WTC11 (cell line): ENCODE measurements around the gene PTPMT1. TPM values are rescaled to one million over a fixed set of nuclear protein-coding genes. Genes with fewer than 3 reads are reported as not detected.

Experiments used
- ARID4B ChIP-seq: sonication (generic); formaldehyde crosslinking; IDR thresholded peaks from 2 replicates; pipeline ENCODE4 v1.8.0; 2023; ENCODE audit warnings: missing genetic modification reagents, mild to moderate bottlenecking, borderline replicate concordance
- ATF1 ChIP-seq: sonication (generic); formaldehyde crosslinking; IDR thresholded peaks from 2 replicates; pipeline ENCODE4 v1.8.1; 2023; ENCODE audit warnings: mild to moderate bottlenecking, moderate library complexity, missing genetic modification reagents
- CBFB ChIP-seq: sonication (generic); formaldehyde crosslinking; IDR thresholded peaks from 2 replicates; pipeline ENCODE4 v1.8.1; 2022; ENCODE audit warnings: mild to moderate bottlenecking, low read depth, missing genetic modification reagents
- CREB1 ChIP-seq: sonication (generic); formaldehyde crosslinking; IDR thresholded peaks from 2 replicates; pipeline ENCODE4 v1.8.0; 2023; ENCODE audit warnings: mild to moderate bottlenecking, missing genetic modification reagents
- ELF4 ChIP-seq: sonication (generic); formaldehyde crosslinking; IDR thresholded peaks from 2 replicates; pipeline ENCODE4 v1.8.1; 2022; ENCODE audit warnings: low read depth, mild to moderate bottlenecking, moderate library complexity, missing genetic modification reagents
- EMX1 ChIP-seq: fragments of 250-450 bp; sonication (Bioruptor Pico); IDR thresholded peaks from 2 replicates; pipeline ENCODE4 v1.8.0; 2021; ENCODE audit warnings: mild to moderate bottlenecking
- ESRRA ChIP-seq: sonication (generic); formaldehyde crosslinking; IDR thresholded peaks from 2 replicates; pipeline ENCODE4 v1.8.1; 2022; ENCODE audit warnings: mild to moderate bottlenecking, missing genetic modification reagents, borderline replicate concordance
- FOXK1 ChIP-seq: sonication (generic); formaldehyde crosslinking; IDR thresholded peaks from 2 replicates; pipeline ENCODE4 v1.8.0; 2022; ENCODE audit warnings: mild to moderate bottlenecking, moderate library complexity, missing genetic modification reagents
- FOXP1 ChIP-seq: sonication (generic); formaldehyde crosslinking; IDR thresholded peaks from 2 replicates; pipeline ENCODE4 v1.8.0; 2022; ENCODE audit warnings: missing genetic modification reagents, mild to moderate bottlenecking, moderate library complexity, borderline replicate concordance
- GABPB1 ChIP-seq: sonication (generic); formaldehyde crosslinking; IDR thresholded peaks from 2 replicates; pipeline ENCODE4 v1.8.1; 2023; ENCODE audit warnings: mild to moderate bottlenecking, missing genetic modification reagents
- JUN ChIP-seq: sonication (generic); formaldehyde crosslinking; IDR thresholded peaks from 2 replicates; pipeline ENCODE4 v1.8.0; 2023; ENCODE audit warnings: mild to moderate bottlenecking, missing genetic modification reagents
- NFE2L1 ChIP-seq: sonication (generic); formaldehyde crosslinking; IDR thresholded peaks from 2 replicates; pipeline ENCODE4 v1.8.1; 2023; ENCODE audit warnings: missing genetic modification reagents
- NR1H2 ChIP-seq: sonication (generic); formaldehyde crosslinking; IDR thresholded peaks from 2 replicates; pipeline ENCODE4 v1.9.0; 2021; ENCODE audit warnings: mild to moderate bottlenecking, moderate library complexity, missing genetic modification reagents
- NR2C2 ChIP-seq: sonication (generic); formaldehyde crosslinking; IDR thresholded peaks from 2 replicates; pipeline ENCODE4 v1.8.0; 2022; ENCODE audit warnings: mild to moderate bottlenecking, missing genetic modification reagents
- PRRX2 ChIP-seq: fragments of 250-450 bp; sonication (Bioruptor Pico); IDR thresholded peaks from 2 replicates; pipeline ENCODE4 v1.8.0; 2021; ENCODE audit warnings: mild to moderate bottlenecking
- TCF7 ChIP-seq: sonication (generic); formaldehyde crosslinking; IDR thresholded peaks from 2 replicates; pipeline ENCODE4 v1.8.0; 2022; ENCODE audit warnings: mild to moderate bottlenecking, low read depth, missing genetic modification reagents, moderate library complexity
- TEAD1 ChIP-seq: sonication (generic); formaldehyde crosslinking; IDR thresholded peaks from 2 replicates; pipeline ENCODE4 v1.8.0; 2022; ENCODE audit warnings: mild to moderate bottlenecking, missing genetic modification reagents
- TEAD4 ChIP-seq: sonication (generic); formaldehyde crosslinking; IDR thresholded peaks from 2 replicates; pipeline ENCODE4 v1.8.0; 2022; ENCODE audit warnings: mild to moderate bottlenecking, missing genetic modification reagents
- USF1 ChIP-seq: sonication (generic); formaldehyde crosslinking; IDR thresholded peaks from 2 replicates; pipeline ENCODE4 v1.8.0; 2022; ENCODE audit warnings: mild to moderate bottlenecking, missing genetic modification reagents
- ZNF232 ChIP-seq: sonication (generic); formaldehyde crosslinking; IDR thresholded peaks from 2 replicates; pipeline ENCODE4 v1.8.0; 2022; ENCODE audit warnings: mild to moderate bottlenecking, missing genetic modification reagents
- ZNF281 ChIP-seq: sonication (generic); formaldehyde crosslinking; IDR thresholded peaks from 2 replicates; pipeline ENCODE4 v1.8.0; 2023; ENCODE audit warnings: mild to moderate bottlenecking, missing genetic modification reagents
- ZNF317 ChIP-seq: sonication (generic); formaldehyde crosslinking; IDR thresholded peaks from 2 replicates; pipeline ENCODE4 v1.8.1; 2023; ENCODE audit warnings: low read depth, mild to moderate bottlenecking, moderate library complexity, missing genetic modification reagents, borderline replicate concordance
- ZNF532 ChIP-seq: fragments of 250-450 bp; sonication (Bioruptor Pico); IDR thresholded peaks from 2 replicates; pipeline ENCODE4 v1.9.0; 2021; ENCODE audit warnings: mild to moderate bottlenecking, borderline replicate concordance
- total RNA-seq: library from RNA; stranded (reverse); gene quantifications from 3 replicates; pipeline ENCODE4 v1.2.3, GENCODE V29; 2021
- TF ChIP-seq, protein P1 (sequence below): fragments of 250-450 bp; sonication (Bioruptor Pico); IDR thresholded peaks from 2 replicates; pipeline ENCODE4 v1.9.0; 2021; ENCODE audit warnings: mild to moderate bottlenecking
- TF ChIP-seq, protein P2 (sequence below): sonication (generic); formaldehyde crosslinking; IDR thresholded peaks from 2 replicates; pipeline ENCODE4 v1.8.0; 2022; ENCODE audit warnings: mild to moderate bottlenecking, missing genetic modification reagents

Gene PTPMT1
- total RNA-seq, 1 experiment from 2014 or later: 49.5 TPM

DNA sequence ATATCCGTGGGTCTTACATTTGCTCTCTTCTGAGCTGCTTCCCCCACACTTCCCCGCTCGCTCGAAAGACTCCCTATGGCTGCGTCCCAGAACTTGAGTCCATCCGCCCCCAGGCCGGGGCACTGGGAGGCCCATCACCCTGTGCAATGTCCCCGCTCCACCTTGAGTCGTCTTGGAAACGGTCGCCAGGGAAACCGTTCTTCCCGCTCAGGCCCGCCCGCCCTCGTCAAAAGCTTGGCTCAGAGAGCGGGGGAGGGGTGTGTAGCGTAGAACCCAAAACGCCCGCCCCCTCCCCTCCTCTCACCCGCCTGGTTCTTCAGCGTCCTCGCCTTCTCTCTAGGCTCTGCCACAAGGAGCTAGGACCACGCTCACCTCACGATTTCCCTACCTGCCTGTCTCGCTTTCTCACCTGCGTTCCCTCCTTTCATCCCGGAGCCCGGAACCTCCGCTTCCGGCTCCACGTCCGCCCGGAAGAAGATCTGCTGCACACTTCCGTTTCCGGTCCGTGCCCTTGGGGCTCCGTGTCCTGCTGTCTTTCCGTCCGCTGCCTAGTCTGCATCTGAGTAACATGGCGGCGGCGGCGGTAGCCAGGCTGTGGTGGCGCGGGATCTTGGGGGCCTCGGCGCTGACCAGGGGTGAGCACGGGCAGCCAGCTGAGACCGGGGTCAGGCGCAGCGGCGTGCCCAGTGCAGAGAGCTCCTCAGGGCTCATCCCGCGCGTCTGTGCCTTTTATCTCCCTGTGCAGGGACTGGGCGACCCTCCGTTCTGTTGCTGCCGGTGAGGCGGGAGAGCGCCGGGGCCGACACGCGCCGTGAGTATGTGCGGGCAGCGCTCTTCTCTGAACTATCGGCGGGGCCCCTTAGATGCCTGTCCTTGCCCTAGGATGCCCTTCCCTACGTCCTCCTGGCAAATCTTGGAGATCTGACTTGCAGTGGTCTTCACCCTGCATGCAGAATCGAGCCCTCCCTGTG, 13.4 kb downstream of the PTPMT1 start, which contains the start of the genes KBTBD4 and NDUFS3 (continued):
- peak; percentile 90 for TF ChIP-seq ARID4B (CRISPR knock-in tag)
- TF ChIP-seq FOXK1 (CRISPR knock-in tag): peak; percentile 97
- TF ChIP-seq, protein P1, sequence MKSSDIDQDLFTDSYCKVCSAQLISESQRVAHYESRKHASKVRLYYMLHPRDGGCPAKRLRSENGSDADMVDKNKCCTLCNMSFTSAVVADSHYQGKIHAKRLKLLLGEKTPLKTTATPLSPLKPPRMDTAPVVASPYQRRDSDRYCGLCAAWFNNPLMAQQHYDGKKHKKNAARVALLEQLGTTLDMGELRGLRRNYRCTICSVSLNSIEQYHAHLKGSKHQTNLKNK (CRISPR knock-in tag): peak; percentile 85; the same call in 1 of the 2 replicates
- TF ChIP-seq, protein P2, sequence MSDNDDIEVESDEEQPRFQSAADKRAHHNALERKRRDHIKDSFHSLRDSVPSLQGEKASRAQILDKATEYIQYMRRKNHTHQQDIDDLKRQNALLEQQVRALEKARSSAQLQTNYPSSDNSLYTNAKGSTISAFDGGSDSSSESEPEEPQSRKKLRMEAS (CRISPR knock-in tag): peak; percentile 88
- TF ChIP-seq TCF7 (CRISPR knock-in tag): 0 out of 2 replicates have a peak, but pooled peaks have one; percentile 56
- peak; percentile 79; the same call in 1 of the 2 replicates for TF ChIP-seq CREB1 (CRISPR knock-in tag)
- TF ChIP-seq TEAD1 (CRISPR knock-in tag): peak; percentile 76; the same call in 1 of the 2 replicates
- TF ChIP-seq JUN: peak; percentile 25; the same call in 1 of the 2 replicates
- TF ChIP-seq CBFB (CRISPR knock-in tag): peak; percentile 79; the same call in 1 of the 2 replicates
- no peak for TF ChIP-seq ZNF232
- TF ChIP-seq EMX1 (CRISPR knock-in tag): peak; percentile 81; the same call in 1 of the 2 replicates
- peak; percentile 96 for TF ChIP-seq ESRRA (CRISPR knock-in tag)
- TF ChIP-seq NR1H2 (CRISPR knock-in tag): peak; percentile 36; the same call in 1 of the 2 replicates
- TF ChIP-seq GABPB1: peak; percentile 97
- TF ChIP-seq ZNF317: no peak
- TF ChIP-seq ELF4 (CRISPR knock-in tag): no peak
- TF ChIP-seq PRRX2 (CRISPR knock-in tag): peak; percentile 40; the same call in 1 of the 2 replicates
- TF ChIP-seq USF1 (CRISPR knock-in tag): peak; percentile 32
- peak; percentile 56; the same call in 1 of the 2 replicates for TF ChIP-seq ATF1
- TF ChIP-seq FOXP1 (CRISPR knock-in tag): no peak
- 0 out of 2 replicates have a peak, but pooled peaks have one; percentile 50 for TF ChIP-seq TEAD4 (CRISPR knock-in tag)
- no peak for TF ChIP-seq ZNF532 (CRISPR knock-in tag)
- TF ChIP-seq NFE2L1: peak; percentile 59; the same call in 1 of the 2 replicates
- peak; percentile 70; the same call in 1 of the 2 replicates for TF ChIP-seq NR2C2 (CRISPR knock-in tag)
- TF ChIP-seq ZNF281 (CRISPR knock-in tag): peak; percentile 94
